Stimulated activated CD8-positive, alpha-beta memory T cell treated with anti-CD3 and anti-CD28 coated beads, Interleukin-4, amount 100 ng/mL, for 4 hours (primary cell): ENCODE data around the gene ANKRD22.

ENCODE experiments used
- DNase-seq, 2 donors: peaks; one replicate each; pipeline ENCODE4 v3.0.0-alpha.2; 2020; ENCODE audit warnings: low read depth in 2 of 2, low spot score in 1 of 2

Gene ANKRD22

GRCh38 chr10:88879534-88880281 lies 28.1 kb upstream of the ANKRD22 start, which contains the start of gene STAMBPL1:
TSS of gene STAMBPL1 (plus strand) at chr10:88880245. CDS start at chr10:88901709, 21,464 bp downstream.
- DNase-seq = peak; percentile 43 to 57

DNA sequence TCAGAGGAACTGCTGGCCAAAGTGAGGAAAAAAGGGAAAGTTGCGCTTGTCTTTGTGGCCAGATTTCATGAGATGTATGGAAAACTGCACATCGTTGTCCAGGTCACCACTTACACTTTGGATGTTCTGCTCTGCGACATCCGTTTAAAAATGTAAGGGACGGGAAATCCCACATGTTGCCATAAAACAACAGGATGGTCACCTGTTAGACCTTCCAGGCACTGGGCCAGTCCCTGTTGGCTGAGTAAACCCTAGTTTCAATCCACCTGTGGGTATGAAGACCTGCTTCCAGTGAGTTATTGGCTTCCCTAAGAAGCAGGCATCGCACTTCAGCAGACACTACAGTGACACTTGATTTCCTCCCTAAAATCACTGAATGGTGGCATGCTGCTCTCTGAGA lies 25.7 kb upstream of the ANKRD22 start:
- DNase-seq = no peak

- DNase-seq = no peak
These were observed 23.4 kb upstream of the ANKRD22 start for GRCh38 chr10:88875081-88875480.

GRCh38 chr10:88874281-88874680 lies 22.6 kb upstream of the ANKRD22 start:
- no peak for DNase-seq

GRCh38 chr10:88873757-88874156 lies 22.1 kb upstream of the ANKRD22 start:
- DNase-seq = no peak

- DNase-seq = no peak
These were observed 18.4 kb upstream of the ANKRD22 start for GRCh38 chr10:88870089-88870488.

- DNase-seq = no peak
These were observed 14.8 kb upstream of the ANKRD22 start for GRCh38 chr10:88866454-88866853.

DNA sequence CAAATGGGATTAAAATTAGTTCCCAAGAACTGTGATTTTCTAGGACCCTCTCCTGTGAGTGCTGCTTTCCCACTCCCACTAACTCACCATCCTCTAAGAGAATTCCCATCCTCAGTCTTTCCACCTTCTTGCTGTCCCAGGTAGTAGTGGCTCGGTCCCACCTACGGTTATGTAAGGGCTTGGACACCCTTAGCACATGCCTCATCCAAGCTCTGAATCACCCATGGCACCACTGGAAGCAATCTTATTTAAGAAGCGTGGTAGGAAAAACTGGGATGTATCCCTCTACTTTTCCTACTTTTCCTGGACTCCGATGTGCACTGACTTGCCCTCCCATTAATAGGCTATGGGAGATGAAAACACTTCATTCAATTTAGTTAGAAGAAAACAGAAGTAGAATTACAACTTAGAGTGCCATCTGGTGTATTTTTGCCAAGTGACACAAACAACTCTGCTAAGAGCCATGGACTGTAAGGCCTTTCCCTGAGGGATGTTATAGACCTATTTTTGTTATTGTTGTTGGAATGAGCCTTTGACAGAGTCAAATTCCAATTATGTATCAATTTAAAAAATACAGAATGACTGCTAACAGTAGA lies 13.7 kb upstream of the ANKRD22 start:
- no peak for DNase-seq

DNA sequence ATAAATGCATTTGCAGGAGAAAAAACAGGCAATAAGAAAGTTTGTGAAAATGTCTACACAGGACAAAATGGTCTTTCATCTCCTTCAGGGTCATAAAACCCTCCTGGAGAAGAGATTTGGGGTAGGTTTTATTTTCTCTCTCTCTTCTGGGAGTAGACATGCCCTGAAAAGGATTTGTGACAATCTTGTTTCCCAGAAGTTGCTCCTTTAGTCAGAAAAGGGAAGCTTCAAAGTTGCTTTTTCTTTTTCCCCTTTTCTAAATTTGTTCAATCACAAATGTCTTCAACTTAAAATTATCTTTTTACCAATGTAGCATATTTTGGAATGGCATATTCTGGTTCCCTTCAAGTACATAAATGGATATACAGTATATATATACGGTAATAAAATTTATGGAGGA lies 9.4 kb upstream of the ANKRD22 start:
- DNase-seq = no peak

DNA sequence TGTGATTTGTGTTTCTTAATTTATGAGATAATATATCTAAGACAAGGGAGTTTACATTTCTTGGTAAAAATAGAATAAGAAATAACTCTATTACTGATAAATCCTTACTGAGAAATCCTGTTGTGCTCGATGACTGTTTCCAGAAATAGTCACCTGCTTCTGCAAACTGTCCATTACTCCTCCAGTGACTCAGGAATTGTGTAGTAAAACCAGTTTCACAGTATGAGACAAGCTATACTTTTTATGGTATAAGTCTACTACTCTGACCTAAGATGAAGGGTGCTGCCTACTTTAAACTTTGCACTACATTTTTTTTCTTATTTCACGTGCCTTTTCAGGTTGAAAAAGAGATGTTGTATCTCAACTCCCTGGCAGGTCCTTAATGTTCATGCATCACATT lies 6.8 kb upstream of the ANKRD22 start:
- no peak for DNase-seq

DNA sequence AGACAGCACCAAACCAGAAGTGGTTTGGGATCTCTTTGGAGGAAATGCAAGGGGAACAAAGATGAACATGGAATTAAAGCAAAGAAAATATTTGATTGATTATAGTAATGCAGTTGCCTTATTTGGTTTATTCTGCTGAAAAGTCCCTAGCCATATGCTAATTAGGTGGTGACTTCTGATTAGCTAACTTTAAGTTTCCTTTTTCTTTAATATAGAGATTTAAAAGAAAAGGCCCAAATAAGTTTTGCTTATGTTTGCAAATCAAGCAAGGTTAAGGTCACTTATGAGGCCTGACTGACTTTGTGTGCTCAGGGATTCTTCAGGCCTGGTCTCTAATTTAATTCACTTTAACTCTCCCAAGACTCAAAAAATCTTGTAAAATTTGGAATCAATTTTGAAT lies 6.2 kb upstream of the ANKRD22 start:
- no peak for DNase-seq

DNA sequence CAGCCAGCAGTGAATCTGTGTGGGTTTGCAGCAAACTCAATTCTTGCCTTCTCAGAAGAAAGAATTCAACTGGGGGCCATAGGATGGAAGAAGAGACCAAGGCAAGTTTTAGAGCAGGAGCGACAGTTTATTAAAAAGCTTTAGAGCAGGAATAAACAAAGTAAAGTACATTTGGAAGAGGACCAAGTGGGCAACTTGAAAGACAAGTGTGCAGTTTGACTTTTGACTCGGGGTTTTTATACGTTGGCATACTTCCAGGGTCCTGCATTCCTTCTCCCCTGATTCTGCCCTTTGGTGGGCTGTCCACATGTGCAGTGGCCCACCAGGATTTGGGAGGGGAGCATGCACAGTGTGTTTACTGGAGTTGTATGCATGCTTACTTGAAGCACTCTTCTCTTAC lies 3.0 kb upstream of the ANKRD22 start:
- no peak for DNase-seq

DNA sequence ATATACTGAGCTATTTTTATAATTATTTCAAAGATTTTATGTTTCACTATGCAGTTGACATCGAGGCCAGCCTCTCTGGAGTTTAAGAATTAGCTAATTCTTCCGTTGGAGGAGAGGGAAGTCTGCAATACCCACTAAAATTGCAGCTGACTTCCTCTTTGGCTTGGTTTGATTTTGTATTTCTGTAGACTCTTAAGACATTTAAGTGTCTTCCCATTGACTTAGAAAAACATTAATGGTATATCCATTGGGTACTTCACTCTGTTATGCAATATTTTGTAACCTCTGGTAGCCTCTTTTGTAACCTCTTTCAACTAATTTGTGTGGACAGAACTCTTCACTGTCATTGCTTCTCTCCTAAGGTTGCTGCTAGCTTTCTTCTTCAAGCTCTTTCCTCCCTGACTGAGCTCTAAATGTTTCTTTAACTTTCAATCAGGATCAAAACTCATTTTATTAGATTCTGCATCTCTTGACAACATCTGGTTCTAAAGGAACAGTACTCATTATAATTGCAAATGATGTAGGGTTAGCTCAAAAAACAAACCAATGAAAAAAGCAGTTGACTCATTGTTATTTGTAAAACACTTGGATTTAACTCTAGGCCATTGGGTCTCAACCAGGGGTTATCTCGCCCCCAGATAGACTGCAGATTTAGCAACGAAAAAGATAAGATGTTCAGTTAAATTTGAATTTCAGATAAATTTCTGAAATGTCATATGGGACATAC lies 1.7 kb upstream of the ANKRD22 start:
- no peak for DNase-seq

DNA sequence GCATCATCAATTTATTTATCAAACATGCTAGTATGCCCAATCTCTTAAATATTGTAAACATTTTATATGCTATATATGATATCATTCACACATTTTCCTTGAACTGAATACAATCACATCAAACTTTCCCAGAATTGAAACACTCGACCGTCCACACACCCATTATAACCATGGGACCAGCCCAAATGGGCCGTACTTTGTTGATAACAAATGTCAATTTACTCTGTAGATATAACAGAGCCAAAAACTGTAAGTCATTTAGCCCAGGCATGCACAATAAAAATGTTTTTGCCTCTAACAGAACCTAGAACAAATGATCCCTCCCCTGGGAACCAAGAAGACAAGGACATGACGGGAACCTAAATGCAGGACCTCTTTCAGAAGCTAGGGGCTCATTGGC lies 683 bp upstream of the ANKRD22 start:
- DNase-seq = no peak

DNA sequence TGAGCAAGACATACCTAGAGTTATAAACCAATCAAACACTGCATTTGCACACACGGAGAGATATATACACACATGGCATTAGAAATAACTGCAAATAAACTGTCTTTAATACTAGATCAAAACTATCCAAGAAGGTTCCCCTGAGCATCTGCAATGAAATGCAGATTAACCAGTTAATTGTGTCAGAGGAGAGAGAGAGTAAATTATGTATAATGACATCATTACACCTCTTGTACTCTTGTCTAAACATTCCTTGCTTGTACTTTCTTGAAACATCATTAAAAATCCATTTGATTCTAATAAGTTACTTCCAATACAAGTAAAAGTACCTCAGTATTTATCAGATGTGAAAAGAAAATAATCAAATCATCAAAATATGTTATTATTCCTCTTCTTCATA lies 932 bp downstream of the ANKRD22 start:
- no peak for DNase-seq

DNA sequence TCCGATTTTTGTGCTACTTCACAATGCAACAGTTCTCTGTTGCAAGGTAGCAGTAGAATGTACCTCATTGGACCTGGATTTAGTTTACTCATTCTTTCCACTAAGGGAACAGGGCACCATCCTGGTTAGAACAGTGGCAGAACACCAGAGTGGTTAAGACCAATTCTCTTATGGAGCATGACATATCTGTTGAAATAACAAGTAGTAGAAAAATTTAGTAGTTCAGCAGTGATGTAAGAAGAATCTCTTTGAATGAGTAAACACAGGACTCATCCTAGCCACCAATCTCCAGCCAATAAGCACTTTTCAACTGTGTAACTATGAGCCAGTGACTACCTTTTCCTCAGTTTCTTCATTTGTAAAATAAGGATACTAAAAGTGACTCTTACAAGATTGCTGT lies 2.4 kb downstream of the ANKRD22 start:
- DNase-seq = no peak

DNA sequence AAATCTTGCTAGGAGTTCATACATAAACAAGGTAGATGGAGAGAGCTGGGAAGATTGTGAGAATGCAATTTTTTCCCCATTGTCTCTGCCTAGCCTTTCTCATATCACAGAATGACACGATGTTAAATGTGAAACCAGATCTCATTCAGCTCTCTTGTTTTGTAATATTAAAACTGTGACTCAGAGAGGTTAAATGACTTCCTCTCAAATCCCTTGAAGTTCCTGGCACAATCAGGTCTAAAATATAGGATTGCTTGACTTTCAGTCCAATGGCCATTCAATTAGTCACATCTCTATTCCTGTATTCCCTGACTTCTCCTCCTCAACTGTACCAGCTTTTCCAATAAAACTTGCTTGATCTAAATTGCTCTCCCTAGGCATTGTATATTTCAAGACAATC lies 3.1 kb downstream of the ANKRD22 start:
- no peak for DNase-seq

DNA sequence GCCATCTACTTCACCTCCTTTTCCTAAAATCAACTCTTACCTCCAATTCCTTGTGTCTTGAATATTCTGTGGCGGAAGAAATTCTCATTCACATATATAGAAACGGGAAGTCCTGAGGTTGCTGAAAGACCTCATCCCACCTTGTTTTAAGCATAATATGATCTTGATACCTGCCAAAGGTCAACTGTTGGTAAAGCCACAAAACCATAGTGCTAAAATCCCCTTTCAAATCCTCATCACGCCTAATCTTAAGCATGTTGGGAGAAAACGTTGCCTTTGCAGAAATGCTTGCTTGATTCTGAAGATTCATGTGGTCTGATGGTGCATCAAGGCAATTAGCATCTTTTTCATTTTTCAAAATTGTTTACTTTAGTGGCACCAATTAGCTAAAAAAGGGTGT lies 8.5 kb downstream of the ANKRD22 start:
- DNase-seq = no peak

- no peak for DNase-seq
These were observed 10.1 kb downstream of the ANKRD22 start for GRCh38 chr10:88841316-88842111.

GRCh38 chr10:88840881-88841280 lies 10.8 kb downstream of the ANKRD22 start:
- DNase-seq = no peak

DNA sequence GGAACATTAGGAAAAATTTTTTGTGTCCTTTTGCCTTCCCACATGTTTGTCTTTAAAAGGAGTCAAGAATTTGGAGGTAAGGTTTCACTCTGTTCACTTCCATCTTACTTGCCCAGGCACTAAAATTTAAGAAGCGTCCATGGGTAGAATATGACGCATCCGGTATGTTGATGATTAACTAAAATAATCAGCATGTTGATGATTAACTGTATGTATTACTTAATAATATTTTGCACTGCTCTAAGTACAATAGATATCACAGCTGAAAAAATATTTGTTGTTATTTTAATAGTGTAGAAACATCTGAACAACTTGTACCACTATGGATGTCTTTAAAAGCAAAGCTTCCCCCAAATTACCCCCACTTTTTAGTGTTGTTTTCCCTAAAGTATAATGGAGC lies 11.5 kb downstream of the ANKRD22 start:
- no peak for DNase-seq
